Tibial artery (tissue), 4 donors: Measurements from ENCODE around the gene CD44.

Experiments
- DNase-seq, 2 donors: peaks; one replicate each; pipeline ENCODE4 v3.0.0-alpha.2; 2019
- H3K27ac ChIP-seq, 2 donors: fragments of 200-600 bp; sonication (generic) in 1 of 2; 1 replicate in 1 of 2; 2 replicates in 1 of 2; pipeline ENCODE4 v1.5.1; 2018 to 2019; ENCODE audit warnings: mild to moderate bottlenecking in 1 of 2
- H3K27me3 ChIP-seq, 2 donors: fragments of 200-600 bp; sonication (generic) in 1 of 2; one replicate each; pipeline versions ENCODE4 v1.5.1 to v1.6.0; 2016 to 2019
- H3K36me3 ChIP-seq, 3 donors: fragments of 200-600 bp; sonication (generic) in 2 of 3; one replicate each; pipeline ENCODE4 v1.5.1; 2016 to 2019; ENCODE audit warnings: mild to moderate bottlenecking in 2 of 3
- H3K4me1 ChIP-seq, 4 donors: fragments of 200-600 bp; sonication (generic) in 2 of 4; 1 replicate in 3 of 4; 2 replicates in 1 of 4; pipeline ENCODE4 v1.5.1; 2016 to 2019
- H3K4me3 ChIP-seq, 2 donors: fragments of 200-600 bp; sonication (generic) in 1 of 2; 1 replicate in 1 of 2; 2 replicates in 1 of 2; pipeline ENCODE4 v1.5.1; 2018 to 2019; ENCODE audit warnings: mild to moderate bottlenecking in 2 of 2
- H3K9me3 ChIP-seq, 3 donors: fragments of 200-600 bp; sonication (generic) in 1 of 3; one replicate each; pipeline ENCODE4 v1.5.1; 2016 to 2019
- intact Hi-C: fragments of 100-400 bp; cut with DNase I; formaldehyde crosslinking; loops from one replicate; pipeline ENCODE4 v1.15.0; 2023; ENCODE audit warnings: low total_unique reads
- TF ChIP-seq, protein P1 (sequence below), 2 experiments: fragments of 200-600 bp in 1 of 2; fragments of 450-650 bp in 1 of 2; IDR thresholded peaks; one replicate each; pipeline ENCODE4 v1.5.1; 2017 to 2019; ENCODE audit warnings: antibody characterized with exemption in 2 of 2, mild to moderate bottlenecking in 1 of 2, moderate library complexity in 1 of 2

Gene CD44

DNA sequence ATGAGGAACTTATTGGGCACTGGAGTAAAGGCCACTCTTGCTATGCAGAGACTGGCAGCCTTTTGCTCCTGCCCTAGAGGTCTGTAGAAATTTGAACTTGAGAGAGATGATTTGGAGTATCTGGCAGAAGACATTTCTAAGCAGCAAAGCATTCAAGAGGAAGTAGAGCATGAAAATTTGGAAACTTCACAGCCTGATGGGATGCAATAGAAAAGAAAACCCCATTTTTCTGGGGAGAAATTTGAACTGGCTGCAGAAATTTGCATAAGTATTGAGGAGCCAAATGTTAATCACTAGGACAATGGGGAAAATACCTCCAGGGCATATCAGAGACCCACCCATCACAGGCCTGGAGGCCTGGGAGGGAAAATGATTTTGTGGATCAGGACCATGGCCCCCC lies 29.9 kb upstream of the CD44 start:
- DNase-seq: no peak
- Histone ChIP-seq H3K36me3 (no peaks in the 10 kb centered on the region), H3K9me3 (no peaks in the 10 kb centered on the region), H3K27ac (no peak overlapping the region), H3K27me3 (no peaks in the 10 kb centered on the region), H3K4me3 (no peak overlapping the region), H3K4me1 (peaks cover 0 to 31% (median 17%) of the 10 kb centered on the region in 4 donors)
- intact Hi-C loops: no loop called here
- TF ChIP-seq, protein P1, sequence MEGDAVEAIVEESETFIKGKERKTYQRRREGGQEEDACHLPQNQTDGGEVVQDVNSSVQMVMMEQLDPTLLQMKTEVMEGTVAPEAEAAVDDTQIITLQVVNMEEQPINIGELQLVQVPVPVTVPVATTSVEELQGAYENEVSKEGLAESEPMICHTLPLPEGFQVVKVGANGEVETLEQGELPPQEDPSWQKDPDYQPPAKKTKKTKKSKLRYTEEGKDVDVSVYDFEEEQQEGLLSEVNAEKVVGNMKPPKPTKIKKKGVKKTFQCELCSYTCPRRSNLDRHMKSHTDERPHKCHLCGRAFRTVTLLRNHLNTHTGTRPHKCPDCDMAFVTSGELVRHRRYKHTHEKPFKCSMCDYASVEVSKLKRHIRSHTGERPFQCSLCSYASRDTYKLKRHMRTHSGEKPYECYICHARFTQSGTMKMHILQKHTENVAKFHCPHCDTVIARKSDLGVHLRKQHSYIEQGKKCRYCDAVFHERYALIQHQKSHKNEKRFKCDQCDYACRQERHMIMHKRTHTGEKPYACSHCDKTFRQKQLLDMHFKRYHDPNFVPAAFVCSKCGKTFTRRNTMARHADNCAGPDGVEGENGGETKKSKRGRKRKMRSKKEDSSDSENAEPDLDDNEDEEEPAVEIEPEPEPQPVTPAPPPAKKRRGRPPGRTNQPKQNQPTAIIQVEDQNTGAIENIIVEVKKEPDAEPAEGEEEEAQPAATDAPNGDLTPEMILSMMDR (IDR thresholded peaks at IDR 0.05): no peak

DNA sequence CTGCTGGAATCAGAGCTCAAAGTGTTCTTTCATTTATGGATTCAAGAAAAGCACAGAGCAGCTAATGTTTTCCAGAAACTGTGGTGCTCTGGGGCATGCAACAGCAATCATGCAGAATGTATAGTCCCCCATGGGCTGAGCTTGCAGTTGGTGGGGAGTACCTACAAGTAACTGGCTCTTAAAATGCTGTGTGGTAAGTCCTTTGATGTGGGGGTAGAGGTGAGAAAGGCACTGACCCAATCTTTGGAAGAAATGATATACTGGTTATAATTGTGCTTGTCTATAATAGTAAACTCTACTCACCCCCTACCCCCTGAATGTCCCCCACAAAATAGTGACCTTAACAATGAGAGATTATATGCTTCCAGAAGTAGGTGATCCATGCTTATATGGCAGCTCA lies 29.1 kb upstream of the CD44 start:
- intact Hi-C loops: no loop called here
- Histone ChIP-seq H3K27me3 (no peaks in the 10 kb centered on the region), H3K4me3 (no peak overlapping the region), H3K9me3 (no peaks in the 10 kb centered on the region), H3K4me1 (peaks cover 0 to 29% (median 17%) of the 10 kb centered on the region in 4 donors), H3K36me3 (no peaks in the 10 kb centered on the region), H3K27ac (no peak overlapping the region)
- no peak for DNase-seq
- TF ChIP-seq, protein P1 (IDR thresholded peaks at IDR 0.05): no peak

DNA sequence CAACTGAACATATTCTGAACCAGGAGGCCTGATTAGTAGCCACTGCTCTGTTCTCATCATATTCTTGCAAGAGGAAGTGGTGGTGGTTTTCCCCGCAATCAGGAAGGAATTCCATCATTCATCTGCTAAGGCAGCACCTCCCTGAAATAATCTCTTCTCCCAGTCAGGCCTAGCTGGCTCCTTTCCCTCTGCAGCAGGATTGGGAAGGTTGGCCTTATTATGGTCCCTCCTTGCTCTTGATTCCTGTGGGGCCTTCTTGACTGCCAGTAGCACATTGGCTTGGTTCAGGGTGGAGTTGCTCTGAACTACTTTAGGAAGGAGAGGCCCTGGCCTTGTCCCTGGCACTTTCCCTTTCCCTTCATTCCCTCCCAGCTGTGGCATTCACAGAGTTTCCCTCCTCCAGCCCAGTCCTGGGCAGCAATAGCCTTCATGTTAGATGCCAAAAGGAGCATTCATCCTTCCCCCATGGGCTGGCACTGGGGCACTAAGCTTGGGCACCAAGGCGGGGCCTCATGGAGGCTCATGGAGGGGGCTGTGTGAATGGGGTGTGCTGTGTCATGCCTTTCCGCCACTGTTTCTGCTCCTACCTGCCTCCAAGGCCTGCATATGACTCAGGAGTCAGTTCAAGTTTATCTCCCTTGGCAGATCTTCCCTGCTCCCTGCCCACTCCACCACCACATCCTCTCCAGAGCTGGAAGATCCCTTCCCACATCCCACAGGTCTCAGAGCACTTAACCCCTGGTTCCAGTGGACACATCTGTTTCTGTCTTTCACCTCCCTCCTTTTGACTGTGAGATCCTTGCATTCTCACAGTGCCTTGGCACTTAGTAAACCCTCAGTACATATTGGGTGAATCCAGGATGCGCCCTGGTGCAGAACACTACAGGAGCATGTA lies 27.6 kb upstream of the CD44 start:
- Histone ChIP-seq H3K36me3 (no peaks in the 10 kb centered on the region), H3K9me3 (no peaks in the 10 kb centered on the region), H3K4me3 (no peak overlapping the region), H3K27me3 (no peaks in the 10 kb centered on the region), H3K4me1 (peaks cover 0 to 27% (median 16%) of the 10 kb centered on the region in 4 donors), H3K27ac (no peak overlapping the region)
- intact Hi-C loops: no loop called here
- no peak for DNase-seq
- TF ChIP-seq, protein P1 (IDR thresholded peaks at IDR 0.05): no peak

DNA sequence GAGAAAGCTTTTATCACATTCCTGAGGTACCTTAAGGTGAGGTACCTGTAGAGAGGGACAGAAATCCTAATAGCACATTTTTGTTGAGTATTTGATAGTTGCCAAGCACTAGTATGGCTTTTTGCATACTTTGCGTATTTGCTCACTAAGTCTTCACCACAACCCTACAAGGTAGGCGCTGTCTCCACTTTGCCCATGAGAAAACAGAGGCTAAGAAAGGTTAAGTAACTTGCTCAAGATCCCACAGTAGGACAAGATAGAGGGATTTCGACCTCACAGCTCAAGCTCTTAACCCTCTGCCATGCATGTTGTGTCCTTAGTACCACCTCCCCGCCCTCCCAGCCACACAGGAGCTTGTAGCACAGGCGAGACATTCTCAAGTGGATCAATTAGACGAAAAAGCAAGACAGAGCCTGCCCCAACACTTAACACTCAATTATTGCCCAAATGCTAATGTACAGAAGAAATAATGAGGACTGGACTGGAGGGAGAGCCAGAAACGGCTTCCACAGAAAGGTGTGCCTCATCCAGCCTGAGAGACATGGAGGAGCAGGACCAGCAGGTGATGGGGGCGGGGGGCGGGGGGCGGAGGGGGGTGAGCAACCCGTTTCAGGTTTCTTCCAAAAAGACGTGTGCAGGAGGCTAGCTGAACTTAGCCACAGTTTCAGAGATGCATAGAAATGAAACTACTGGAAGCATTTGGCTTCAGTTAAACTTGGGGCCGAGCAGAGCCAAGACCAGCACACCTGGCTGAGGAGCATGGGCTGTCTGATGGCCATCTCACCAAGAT lies 26.7 kb upstream of the CD44 start:
- intact Hi-C loops: no loop called here
- no peaks in the 10 kb centered on the region for H3K36me3 ChIP-seq
- no peak for DNase-seq
- no peaks in the 10 kb centered on the region for H3K27me3 ChIP-seq
- no peaks in the 10 kb centered on the region for H3K9me3 ChIP-seq
- TF ChIP-seq, protein P1 (IDR thresholded peaks at IDR 0.05): no peak
- H3K4me3 ChIP-seq: no peak overlapping the region
- no peak overlapping the region for H3K27ac ChIP-seq
- H3K4me1 ChIP-seq: peaks cover 0 to 34% (median 25%) of the 10 kb centered on the region in 4 donors

DNA sequence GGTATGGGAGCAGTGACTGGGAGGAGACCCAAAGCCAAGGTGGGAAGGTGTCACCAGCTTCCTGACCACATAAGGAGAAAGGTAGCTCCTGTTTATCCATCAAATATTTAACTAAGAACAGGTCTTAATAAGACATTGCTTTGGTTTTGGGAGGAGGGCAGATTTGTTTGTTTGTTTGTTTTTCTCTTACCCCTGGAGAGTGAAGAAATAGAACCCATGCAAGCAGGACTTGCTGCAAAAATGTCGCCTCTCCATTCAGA lies 26.2 kb upstream of the CD44 start:
- TF ChIP-seq, protein P1 (IDR thresholded peaks at IDR 0.05): no peak
- H3K4me1 ChIP-seq: peaks cover 0 to 36% (median 27%) of the 10 kb centered on the region in 4 donors
- no peaks in the 10 kb centered on the region for H3K27me3 ChIP-seq
- no peak for DNase-seq
- no peak overlapping the region for H3K4me3 ChIP-seq
- intact Hi-C loops: no loop called here
- H3K9me3 ChIP-seq: no peaks in the 10 kb centered on the region
- no peaks in the 10 kb centered on the region for H3K36me3 ChIP-seq
- no peak overlapping the region for H3K27ac ChIP-seq
